GM18951 (cell line): ENCODE measurements around the gene LHFPL3.

ENCODE experiments used
- POLR2A ChIP-seq: IDR thresholded peaks from 4 replicates; pipeline ENCODE4 v1.6.1; 2011; ENCODE audit warnings: mild to moderate bottlenecking; ENCODE audit not compliant: insufficient read length, insufficient read depth; ENCODE audit errors: extremely low read depth
- in situ Hi-C: fragments of 300-500 bp; cut with MboI; formaldehyde crosslinking; loops from one replicate; pipeline ENCODE4 v1.12.0; 2022; ENCODE audit warnings: low sequenced_read_pairs, mixed read lengths, inconsistent platforms; ENCODE audit not compliant: unreplicated experiment

Gene LHFPL3

DNA sequence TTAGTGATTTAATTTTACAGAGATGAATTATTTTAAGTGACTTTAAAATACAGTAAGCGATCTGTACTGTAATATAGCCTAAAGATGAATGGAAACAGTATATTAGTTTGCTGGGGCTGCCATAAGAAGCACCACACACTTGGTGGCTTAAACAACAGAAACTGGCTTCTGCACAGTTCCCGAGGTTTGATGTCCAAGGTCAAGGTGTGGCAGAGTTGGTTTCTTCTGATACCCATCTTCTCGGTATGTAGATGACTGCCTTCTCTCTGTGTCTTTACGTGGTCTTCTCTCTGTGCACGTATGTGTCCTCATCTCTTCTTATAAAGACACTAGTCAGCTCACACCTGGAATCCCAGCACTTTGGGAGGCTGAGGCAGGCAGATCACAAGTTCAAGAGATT is 621.6 kb downstream of the LHFPL3 start:
- TF ChIP-seq POLR2A = no peak
- in situ Hi-C loops = no loop called here

DNA sequence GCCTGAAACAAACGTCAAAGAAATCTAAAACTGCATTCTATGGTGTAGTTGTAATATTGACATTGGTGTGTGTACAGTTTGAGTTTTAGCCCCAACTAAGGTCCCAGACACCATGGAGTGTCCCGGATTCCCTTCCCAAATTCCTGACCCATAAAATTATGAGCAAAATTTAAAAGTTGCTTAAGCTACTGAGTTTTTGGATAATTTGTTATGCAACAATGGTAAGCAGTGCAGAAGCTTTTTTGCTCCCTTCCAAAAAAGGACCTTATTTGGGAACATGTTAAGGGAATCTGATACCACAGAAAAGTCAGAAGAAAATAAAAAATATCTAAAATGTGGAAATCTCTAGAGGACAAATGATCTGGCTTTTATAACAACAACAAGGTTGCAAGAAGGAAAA is 622.4 kb downstream of the LHFPL3 start:
- in situ Hi-C loops = no loop called here
- no peak for TF ChIP-seq POLR2A

DNA sequence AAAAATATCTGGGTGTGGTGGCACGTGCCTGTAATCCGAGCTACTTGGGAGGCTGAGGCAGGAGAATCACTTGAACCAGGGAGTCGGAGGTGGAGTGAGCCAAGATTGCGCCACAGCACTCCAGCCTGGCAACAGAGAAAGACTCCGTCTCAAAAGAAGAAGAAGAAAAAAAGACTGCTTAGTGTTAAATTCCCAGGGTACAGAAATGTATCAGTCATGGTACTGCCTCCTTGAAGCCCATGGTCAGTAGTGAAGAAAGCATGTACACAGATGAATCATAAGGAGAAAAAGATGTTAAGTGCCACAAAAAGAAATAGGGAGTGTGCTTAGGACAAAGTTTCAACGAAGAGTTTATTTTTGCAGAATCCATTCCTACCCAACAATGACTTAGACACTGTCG is 623.1 kb downstream of the LHFPL3 start:
- in situ Hi-C loops = no loop called here
- TF ChIP-seq POLR2A = no peak

DNA sequence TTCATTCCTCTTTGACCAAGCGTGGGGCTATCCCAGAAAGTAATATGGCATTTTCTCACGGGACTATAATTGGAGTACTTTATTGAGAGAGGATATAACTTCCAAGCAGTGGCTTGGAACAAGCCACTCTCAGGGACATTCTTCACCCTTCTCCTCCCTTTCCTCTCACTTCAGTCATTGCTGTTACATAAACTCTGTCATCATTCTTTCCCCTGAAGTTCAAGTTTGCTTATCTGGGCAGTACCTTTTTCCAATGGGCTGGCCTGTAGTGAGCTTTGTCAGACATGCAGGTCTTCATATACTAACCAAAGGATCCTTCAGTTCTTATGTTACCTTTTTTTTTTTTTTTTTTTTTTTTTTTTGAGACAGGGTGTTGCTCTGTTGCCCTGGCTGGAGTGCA is 626.9 kb downstream of the LHFPL3 start:
- in situ Hi-C loops = no loop called here
- no peak for TF ChIP-seq POLR2A
